HepG2 (cell line): ENCODE data around the gene ELOVL5. TPM values are rescaled to one million over a fixed set of nuclear protein-coding genes. Genes with fewer than 3 reads are reported as not detected.

ENCODE experiments used
- CREB1 ChIP-seq, 2 experiments: fragments of 450-650 bp in 1 of 2; IDR thresholded peaks; 2 replicates each; pipeline ENCODE4 v1.6.1; 2016 to 2017; ENCODE audit warnings: control low read depth in 1 of 2, mild to moderate bottlenecking in 1 of 2, missing compliant biosample characterization in 1 of 2, missing genetic modification characterization in 1 of 2
- CREM ChIP-seq, 2 experiments: sonication (generic) in 1 of 2; formaldehyde crosslinking in 1 of 2; IDR thresholded peaks; 2 replicates each; pipeline versions ENCODE4 v1.4.0 to v1.6.1; 2016 to 2020; ENCODE audit warnings: antibody characterized with exemption in 1 of 2, mild to moderate bottlenecking in 1 of 2, missing genetic modification reagents in 1 of 2
- ELF3 ChIP-seq: IDR thresholded peaks from 2 replicates; pipeline ENCODE4 v1.6.1; 2016; ENCODE audit warnings: missing genetic modification reagents, missing compliant biosample characterization
- ISL2 ChIP-seq: sonication (generic); formaldehyde crosslinking; IDR thresholded peaks from 2 replicates; pipeline ENCODE4 v1.5.0; 2020; ENCODE audit warnings: missing genetic modification reagents
- JARID2 ChIP-seq: sonication (generic); formaldehyde crosslinking; IDR thresholded peaks from 2 replicates; pipeline ENCODE4 v1.8.1; 2023; ENCODE audit warnings: missing genetic modification reagents, inconsistent platforms; ENCODE audit not compliant: insufficient replicate concordance
- MTA3 ChIP-seq: sonication (generic); formaldehyde crosslinking; IDR thresholded peaks from 2 replicates; pipeline ENCODE4 v1.4.0; 2020; ENCODE audit warnings: missing genetic modification reagents
- NR2F6 ChIP-seq, 2 experiments: IDR thresholded peaks; 2 replicates each; pipeline ENCODE4 v1.6.1; 2016; ENCODE audit warnings: antibody characterized with exemption in 1 of 2, mild to moderate bottlenecking in 1 of 2
- SAP130 ChIP-seq: IDR thresholded peaks from 2 replicates; pipeline ENCODE4 v1.6.1; 2016; ENCODE audit warnings: low read depth
- THRA ChIP-seq: sonication (generic); formaldehyde crosslinking; IDR thresholded peaks from 2 replicates; pipeline ENCODE4 v1.4.0; 2020; ENCODE audit warnings: missing genetic modification reagents, borderline replicate concordance
- ZBTB37 ChIP-seq: sonication (generic); formaldehyde crosslinking; IDR thresholded peaks from 2 replicates; pipeline ENCODE4 v1.4.0; 2020; ENCODE audit warnings: mild to moderate bottlenecking, missing genetic modification reagents
- ZNF296 ChIP-seq: sonication (generic); formaldehyde crosslinking; conservative IDR thresholded peaks from 2 replicates; pipeline ENCODE4 v1.5.0; 2020; ENCODE audit warnings: mild to moderate bottlenecking, missing genetic modification reagents
- ZNF318 ChIP-seq: sonication (generic); formaldehyde crosslinking; IDR thresholded peaks from 2 replicates; pipeline ENCODE4 v1.4.0; 2020; ENCODE audit warnings: mild to moderate bottlenecking, missing genetic modification reagents
- ZNF598 ChIP-seq: sonication (generic); formaldehyde crosslinking; IDR thresholded peaks from 2 replicates; pipeline ENCODE4 v1.5.1; 2020; ENCODE audit warnings: mild to moderate bottlenecking, missing genetic modification reagents, borderline replicate concordance
- ZSCAN22 ChIP-seq: sonication (generic); formaldehyde crosslinking; IDR thresholded peaks from 2 replicates; pipeline ENCODE4 v1.4.0; 2020; ENCODE audit warnings: mild to moderate bottlenecking, missing genetic modification reagents
- polyA plus RNA-seq, 8 experiments: library from polyadenylated mRNA; depleted of rRNA in 3 of 8; stranded (reverse) in 7 of 8; unstranded in 1 of 8; fragments of >200 nt; fragmentation: Illumina TruSeq in 4 of 8; extraction: Trizol in 4 of 8; gene quantifications; 2 replicates each; pipeline versions ENCODE4 v1.2.1 to v1.2.3, GENCODE V29; 2011 to 2016; ENCODE audit warnings: low read depth in 4 of 8, missing spikeins in 1 of 8, mixed read lengths in 1 of 8; ENCODE audit not compliant: insufficient read depth in 1 of 8
- total RNA-seq, 5 experiments: library from RNA; depleted of rRNA; stranded (reverse); fragments of >200 nt; fragmentation: Illumina TruSeq; extraction: Trizol; gene quantifications; 2 replicates each; pipeline ENCODE4 v1.2.3, GENCODE V29; 2016; ENCODE audit warnings: low read depth in 1 of 5

The ELOVL5 gene
- total and polyA plus RNA-seq, 2 of the 13 experiments (the other 11 are each of a cell fraction or from before 2014, with no cell fraction given) = 50.1 to 72.4 TPM

GRCh38 chr6:53301801-53302537 lies 46.8 kb downstream of the ELOVL5 start (continued):
- TF ChIP-seq JARID2 (CRISPR knock-in tag) (no peak), CREM (IDR thresholded peaks at IDR 0.05) (peak; percentile 57; the same call in 1 of the 2 replicates), CREM (CRISPR knock-in tag; IDR thresholded peaks at IDR 0.05) (no peak), MTA3 (no peak), NR2F6 (IDR thresholded peaks at IDR 0.05) (peak; percentile 95), NR2F6 (CRISPR knock-in tag; IDR thresholded peaks at IDR 0.05) (peak; percentile 96), ZNF318 (CRISPR knock-in tag) (no peak), ELF3 (peak; percentile 17; the same call in 1 of the 2 replicates), THRA (CRISPR knock-in tag) (peak; percentile 64; the same call in 1 of the 2 replicates), ISL2 (CRISPR knock-in tag) (peak; percentile 76; the same call in 1 of the 2 replicates), ZSCAN22 (CRISPR knock-in tag) (no peak), ZNF296 (CRISPR knock-in tag) (no peak), ZBTB37 (CRISPR knock-in tag) (no peak), CREB1 (IDR thresholded peaks at IDR 0.05) (no peak), CREB1 (CRISPR knock-in tag; IDR thresholded peaks at IDR 0.05) (peak; percentile 67), SAP130 (peak; percentile 55), ZNF598 (CRISPR knock-in tag) (no peak)
